OCI-LY7 (cell line): ENCODE results near the gene EDEM3.

Experiments used
- EZH2phosphoT487 ChIP-seq: fragments of 200-600 bp; sonication (generic); IDR thresholded peaks from 2 replicates; pipeline ENCODE4 v1.6.1; 2018; ENCODE audit warnings: low read depth, borderline replicate concordance, mild to moderate bottlenecking, mixed run types, antibody characterized with exemption, low read length, moderate library complexity, mixed read lengths
- TF ChIP-seq, protein P1 (sequence below): fragments of 200-600 bp; sonication (generic); conservative IDR thresholded peaks from 2 replicates; pipeline ENCODE4 v1.5.1; 2014; ENCODE audit warnings: mild to moderate bottlenecking, antibody characterized with exemption, low read length, moderate library complexity, mixed read lengths

DNA sequence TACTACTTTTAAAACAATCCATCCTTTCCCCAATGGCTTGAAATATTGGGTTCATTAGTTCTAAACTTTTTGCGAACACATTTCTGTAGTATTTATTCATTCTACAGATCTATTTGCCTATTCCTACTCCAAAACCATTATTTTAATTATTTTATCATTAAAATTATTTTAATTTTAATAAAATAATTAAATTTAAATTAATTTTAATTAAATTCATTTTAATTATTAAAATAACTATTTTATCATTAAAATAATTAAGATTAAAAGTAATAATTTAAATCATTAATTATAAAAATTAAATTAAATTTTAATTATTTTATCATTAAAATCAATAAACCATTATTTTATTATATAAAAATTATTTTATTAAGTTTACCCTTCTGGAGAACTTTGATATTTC, 15.6 kb downstream of the EDEM3 start:
- TF ChIP-seq, protein P1, sequence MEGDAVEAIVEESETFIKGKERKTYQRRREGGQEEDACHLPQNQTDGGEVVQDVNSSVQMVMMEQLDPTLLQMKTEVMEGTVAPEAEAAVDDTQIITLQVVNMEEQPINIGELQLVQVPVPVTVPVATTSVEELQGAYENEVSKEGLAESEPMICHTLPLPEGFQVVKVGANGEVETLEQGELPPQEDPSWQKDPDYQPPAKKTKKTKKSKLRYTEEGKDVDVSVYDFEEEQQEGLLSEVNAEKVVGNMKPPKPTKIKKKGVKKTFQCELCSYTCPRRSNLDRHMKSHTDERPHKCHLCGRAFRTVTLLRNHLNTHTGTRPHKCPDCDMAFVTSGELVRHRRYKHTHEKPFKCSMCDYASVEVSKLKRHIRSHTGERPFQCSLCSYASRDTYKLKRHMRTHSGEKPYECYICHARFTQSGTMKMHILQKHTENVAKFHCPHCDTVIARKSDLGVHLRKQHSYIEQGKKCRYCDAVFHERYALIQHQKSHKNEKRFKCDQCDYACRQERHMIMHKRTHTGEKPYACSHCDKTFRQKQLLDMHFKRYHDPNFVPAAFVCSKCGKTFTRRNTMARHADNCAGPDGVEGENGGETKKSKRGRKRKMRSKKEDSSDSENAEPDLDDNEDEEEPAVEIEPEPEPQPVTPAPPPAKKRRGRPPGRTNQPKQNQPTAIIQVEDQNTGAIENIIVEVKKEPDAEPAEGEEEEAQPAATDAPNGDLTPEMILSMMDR, result no peak
- no peak for TF ChIP-seq EZH2phosphoT487
